Immature natural killer cell (primary cell): ENCODE results near the gene GUCY1A2. TPM values are rescaled to one million over a fixed set of nuclear protein-coding genes. Genes with fewer than 3 reads are reported as not detected.

Experiments used
- DNase-seq, 3 donors: peaks; one replicate each; pipeline ENCODE4 v3.0.0; 2022; ENCODE audit warnings: mixed read lengths in 1 of 3
- H3K27ac Mint-ChIP-seq, 6 donors: one replicate each; pipeline ENCODE4 v1.8.0; 2020; ENCODE audit warnings: mixed read lengths in 6 of 6, mild to moderate bottlenecking in 5 of 6, inconsistent platforms in 4 of 6, moderate library complexity in 3 of 6
- H3K27me3 Mint-ChIP-seq, 3 donors: one replicate each; pipeline ENCODE4 v1.8.0; 2020 to 2021; ENCODE audit warnings: low read depth in 3 of 3, mild to moderate bottlenecking in 3 of 3, mixed read lengths in 3 of 3, moderate library complexity in 3 of 3, inconsistent platforms in 1 of 3
- H3K36me3 Mint-ChIP-seq, 3 donors: one replicate each; pipeline ENCODE4 v1.8.0; 2020; ENCODE audit warnings: mixed read lengths in 3 of 3, inconsistent platforms in 2 of 3, mild to moderate bottlenecking in 2 of 3
- H3K4me1 Mint-ChIP-seq, 2 donors: one replicate each; pipeline ENCODE4 v1.8.0; 2020; ENCODE audit warnings: inconsistent platforms in 2 of 2, mild to moderate bottlenecking in 2 of 2, mixed read lengths in 2 of 2, moderate library complexity in 1 of 2
- H3K4me3 Mint-ChIP-seq, 5 donors: one replicate each; pipeline ENCODE4 v1.8.0; 2020; ENCODE audit warnings: mild to moderate bottlenecking in 5 of 5, mixed read lengths in 5 of 5, inconsistent platforms in 3 of 5, moderate library complexity in 3 of 5
- H3K9me3 Mint-ChIP-seq, 6 donors: one replicate each; pipeline ENCODE4 v1.8.0; 2020; ENCODE audit warnings: mild to moderate bottlenecking in 6 of 6, mixed read lengths in 6 of 6, inconsistent platforms in 4 of 6, moderate library complexity in 3 of 6
- polyA plus RNA-seq, 3 donors: library from polyadenylated mRNA; unstranded; fragments of 300-500 nt; fragmentation: Illumina TruSeq; gene quantifications; one replicate each; pipeline ENCODE4 v1.2.3, GENCODE V29; 2021

The GUCY1A2 gene
- polyA plus RNA-seq, 3 donors from 2014 or later, result not detected

DNA sequence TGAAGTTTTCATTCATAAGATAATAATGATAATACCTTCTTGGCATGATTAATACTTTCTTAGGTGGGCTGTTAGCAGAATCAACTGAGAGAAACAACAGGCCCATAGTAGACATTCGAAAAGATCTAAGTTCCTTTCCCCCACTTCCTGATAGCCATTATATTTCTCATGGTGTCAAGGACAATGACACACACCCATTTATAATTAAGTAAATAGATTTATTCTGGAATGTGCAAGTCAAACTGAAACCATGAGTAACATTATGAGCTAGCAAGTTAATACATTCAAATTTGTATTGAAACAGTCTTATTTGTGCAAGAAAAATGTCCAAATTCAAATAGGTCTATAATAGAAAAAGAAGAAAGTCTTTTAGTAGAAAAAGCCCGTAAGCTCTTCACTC lies 301.1 kb downstream of the GUCY1A2 start:
- no peak for DNase-seq
- Mint-ChIP-seq H3K36me3 (peaks cover 0 to 3% (median 0%) of the 10 kb centered on the region in 3 donors), H3K27ac (no peak overlapping the region), H3K27me3 (peaks cover 0 to 4% (median 0%) of the 10 kb centered on the region in 3 donors), H3K9me3 (peaks cover 2 to 21% (median 8%) of the 10 kb centered on the region in 6 donors), H3K4me3 (no peak overlapping the region), H3K4me1 (no peaks in the 10 kb centered on the region)

GRCh38 chr11:106714199-106714598 lies 304.1 kb downstream of the GUCY1A2 start:
- Mint-ChIP-seq H3K4me3 (no peak overlapping the region), H3K27me3 (peaks cover 0 to 4% (median 0%) of the 10 kb centered on the region in 3 donors), H3K9me3 (peaks cover 4 to 24% (median 12%) of the 10 kb centered on the region in 6 donors), H3K4me1 (no peaks in the 10 kb centered on the region), H3K36me3 (peaks cover 0 to 3% (median 0%) of the 10 kb centered on the region in 3 donors), H3K27ac (no peak overlapping the region)
- DNase-seq, result no peak

GRCh38 chr11:106708348-106708747 lies 309.9 kb downstream of the GUCY1A2 start:
- no peak overlapping the region for H3K4me3 Mint-ChIP-seq
- no peak overlapping the region for H3K27ac Mint-ChIP-seq
- no peak for DNase-seq
- no peaks in the 10 kb centered on the region for H3K36me3 Mint-ChIP-seq
- H3K27me3 Mint-ChIP-seq, result no peaks in the 10 kb centered on the region
- H3K9me3 Mint-ChIP-seq, result peaks cover 4 to 24% (median 9%) of the 10 kb centered on the region in 6 donors
- no peaks in the 10 kb centered on the region for H3K4me1 Mint-ChIP-seq

DNA sequence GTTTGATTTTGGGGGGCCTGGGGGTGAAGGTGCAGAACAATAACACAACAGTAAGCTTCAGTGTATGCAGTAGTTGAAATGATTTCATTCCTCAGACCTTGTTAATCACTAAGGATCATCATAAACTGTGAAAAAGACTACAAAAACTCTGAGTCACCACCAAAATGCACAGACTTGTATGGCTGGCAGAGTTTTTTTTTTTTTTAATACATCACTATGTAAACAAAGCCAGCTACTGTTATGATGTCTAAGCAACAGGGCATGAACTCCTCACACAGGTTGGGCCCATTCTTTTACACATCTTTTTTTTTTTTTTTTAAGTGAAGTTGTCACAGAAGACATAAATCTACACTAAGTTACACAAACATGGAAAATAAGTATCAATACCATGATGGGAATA lies 311.9 kb downstream of the GUCY1A2 start:
- Mint-ChIP-seq H3K4me3 (no peak overlapping the region), H3K27ac (no peak overlapping the region), H3K36me3 (no peaks in the 10 kb centered on the region), H3K4me1 (no peaks in the 10 kb centered on the region), H3K9me3 (peaks cover 0 to 30% (median 6%) of the 10 kb centered on the region in 6 donors), H3K27me3 (peaks cover 0 to 3% (median 0%) of the 10 kb centered on the region in 3 donors)
- DNase-seq, result no peak

DNA sequence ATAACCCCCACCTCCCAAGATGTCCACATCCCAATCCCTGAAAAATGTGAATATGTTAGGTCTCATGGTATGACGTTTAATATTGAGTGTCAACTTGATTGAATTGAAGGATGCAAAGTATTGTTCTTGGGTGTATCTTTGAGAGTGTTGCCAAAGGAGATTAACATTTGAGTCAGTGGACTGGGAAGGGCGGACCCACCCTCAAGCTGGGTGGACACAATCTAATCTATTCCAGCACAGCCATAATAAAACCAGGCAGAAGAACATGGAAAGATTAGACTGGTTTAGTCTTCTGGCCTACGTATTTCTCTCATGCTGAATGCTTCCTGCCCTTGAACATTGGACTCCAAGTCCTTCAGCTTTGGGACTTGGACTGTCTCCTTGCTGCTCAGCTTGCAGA lies 315.5 kb downstream of the GUCY1A2 start:
- H3K9me3 Mint-ChIP-seq, result peaks cover 0 to 33% (median 7%) of the 10 kb centered on the region in 6 donors
- no peak for DNase-seq
- no peak overlapping the region for H3K27ac Mint-ChIP-seq
- peaks cover 0 to 3% (median 0%) of the 10 kb centered on the region in 3 donors for H3K27me3 Mint-ChIP-seq
- no peaks in the 10 kb centered on the region for H3K36me3 Mint-ChIP-seq
- H3K4me3 Mint-ChIP-seq, result no peak overlapping the region
- no peaks in the 10 kb centered on the region for H3K4me1 Mint-ChIP-seq

DNA sequence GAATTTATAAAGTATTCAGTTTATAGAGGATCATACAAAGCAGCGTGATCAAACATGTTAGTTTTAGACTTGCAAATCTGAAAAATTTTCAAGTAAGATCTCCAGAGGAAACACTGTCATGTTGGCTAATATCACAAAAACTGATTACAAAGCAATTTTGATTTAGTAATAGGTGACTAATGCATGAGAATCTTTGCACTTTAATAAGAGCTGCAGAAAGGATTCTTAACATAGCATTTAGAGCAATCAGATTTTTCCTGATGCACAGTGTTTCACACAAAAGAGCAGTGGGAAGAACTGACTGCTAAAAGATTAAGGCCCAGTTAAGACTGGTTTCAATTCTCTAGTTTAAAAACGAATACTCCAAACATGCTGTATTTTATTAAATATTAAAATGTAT lies 321.2 kb downstream of the GUCY1A2 start:
- no peak overlapping the region for H3K27ac Mint-ChIP-seq
- H3K27me3 Mint-ChIP-seq, result peaks cover 0 to 3% (median 1%) of the 10 kb centered on the region in 3 donors
- peaks cover 0 to 25% (median 13%) of the 10 kb centered on the region in 6 donors for H3K9me3 Mint-ChIP-seq
- no peaks in the 10 kb centered on the region for H3K4me1 Mint-ChIP-seq
- no peak overlapping the region for H3K4me3 Mint-ChIP-seq
- no peak for DNase-seq
- no peaks in the 10 kb centered on the region for H3K36me3 Mint-ChIP-seq

DNA sequence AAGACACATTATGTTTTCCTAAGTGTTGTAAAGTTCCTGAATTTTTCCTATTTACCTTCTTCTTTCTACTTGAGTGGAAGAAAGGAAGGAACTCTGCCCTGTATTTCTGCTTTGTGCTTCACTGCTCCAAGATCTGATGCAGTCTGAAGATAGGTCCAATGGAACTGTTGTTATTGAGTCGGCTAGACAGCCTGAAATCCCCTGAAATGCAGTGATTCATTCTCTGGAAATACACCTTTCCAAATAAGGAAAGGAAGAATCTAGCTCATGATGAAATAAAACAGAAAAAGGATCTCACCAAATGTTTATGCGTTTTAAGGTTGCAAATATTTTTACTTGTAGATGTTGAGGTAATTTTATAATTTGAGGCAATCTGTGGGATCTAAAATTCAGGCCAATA lies 322.8 kb downstream of the GUCY1A2 start:
- Mint-ChIP-seq H3K36me3 (no peaks in the 10 kb centered on the region), H3K27me3 (peaks cover 0 to 1% (median 0%) of the 10 kb centered on the region in 3 donors), H3K9me3 (peaks cover 0 to 25% (median 12%) of the 10 kb centered on the region in 6 donors), H3K27ac (no peak overlapping the region), H3K4me1 (no peaks in the 10 kb centered on the region), H3K4me3 (no peak overlapping the region)
- DNase-seq, result no peak

DNA sequence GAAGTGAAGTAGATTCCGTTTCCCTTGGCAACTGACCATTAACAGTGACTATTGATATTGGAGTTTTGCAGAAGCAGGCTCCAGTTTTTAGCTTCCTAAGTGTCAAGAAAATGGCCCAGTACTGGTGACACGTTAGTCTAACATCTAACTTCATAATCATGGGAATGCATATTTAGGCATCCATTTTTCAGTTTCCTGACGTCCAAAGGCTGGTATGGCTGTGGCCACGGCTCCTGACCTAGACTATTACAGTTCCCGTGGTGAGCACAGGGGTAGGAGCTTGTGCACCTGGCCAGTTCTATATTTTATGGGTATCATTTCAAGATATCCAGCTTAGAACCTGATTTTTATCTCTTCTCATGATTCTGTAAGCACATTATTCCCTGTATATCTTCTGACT lies 323.8 kb downstream of the GUCY1A2 start:
- Mint-ChIP-seq H3K4me3 (no peak overlapping the region), H3K27ac (no peak overlapping the region), H3K27me3 (peaks cover 0 to 1% (median 0%) of the 10 kb centered on the region in 3 donors), H3K36me3 (no peaks in the 10 kb centered on the region), H3K9me3 (peaks cover 4 to 31% (median 16%) of the 10 kb centered on the region in 6 donors), H3K4me1 (no peaks in the 10 kb centered on the region)
- DNase-seq, result no peak

DNA sequence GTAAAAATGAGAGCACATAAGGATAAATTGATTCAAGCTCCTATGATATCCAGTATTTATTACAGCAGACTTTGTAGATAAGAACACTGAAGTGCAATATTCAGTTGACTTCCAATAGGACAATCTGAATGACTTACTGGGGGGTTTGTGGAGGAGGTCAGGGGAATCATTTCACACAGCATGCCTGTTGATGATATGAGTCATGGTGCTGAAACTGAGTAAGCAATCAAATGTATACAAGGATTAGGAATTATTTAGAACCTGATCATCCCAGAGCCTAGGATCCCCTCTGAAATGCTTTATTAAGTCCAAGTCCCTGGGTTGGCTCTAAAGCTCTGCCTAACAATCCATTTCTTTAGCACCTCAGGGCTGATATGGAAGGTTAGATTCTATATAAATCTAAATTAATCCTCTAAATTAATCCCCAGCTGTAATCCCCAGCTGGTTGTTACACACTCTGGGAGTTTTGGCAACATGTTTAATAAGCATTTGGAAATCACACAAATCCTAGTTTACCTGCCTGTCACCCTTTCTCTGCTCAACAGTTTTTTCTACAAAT lies 326.4 kb downstream of the GUCY1A2 start:
- DNase-seq, result no peak
- no peak overlapping the region for H3K27ac Mint-ChIP-seq
- no peaks in the 10 kb centered on the region for H3K4me1 Mint-ChIP-seq
- no peak overlapping the region for H3K4me3 Mint-ChIP-seq
- no peaks in the 10 kb centered on the region for H3K36me3 Mint-ChIP-seq
- peaks cover 0 to 1% (median 0%) of the 10 kb centered on the region in 3 donors for H3K27me3 Mint-ChIP-seq
- peaks cover 7 to 35% (median 26%) of the 10 kb centered on the region in 6 donors for H3K9me3 Mint-ChIP-seq

DNA sequence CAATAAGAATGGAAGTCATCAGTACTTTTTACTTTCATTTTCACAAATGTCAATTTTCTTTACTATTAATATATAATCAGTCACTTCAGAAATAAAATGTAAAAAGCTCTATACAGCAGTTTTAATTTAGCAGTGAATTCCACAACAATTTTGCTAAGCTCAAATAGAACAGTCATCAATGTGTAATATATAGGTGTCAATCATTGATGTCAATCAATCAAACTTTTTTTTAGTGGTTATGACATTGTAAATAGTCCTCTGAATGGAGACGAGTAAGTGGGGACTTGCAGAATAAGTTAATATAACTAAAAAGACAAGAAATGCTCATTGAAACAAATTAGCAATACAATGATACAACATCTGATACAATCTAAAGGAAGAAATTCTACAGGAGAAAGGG lies 327.4 kb downstream of the GUCY1A2 start:
- Mint-ChIP-seq H3K36me3 (no peaks in the 10 kb centered on the region), H3K27me3 (peaks cover 0 to 1% (median 0%) of the 10 kb centered on the region in 3 donors)

GRCh38 chr11:106684944-106685343 lies 333.3 kb downstream of the GUCY1A2 start:
- H3K4me1 Mint-ChIP-seq, result no peaks in the 10 kb centered on the region
- H3K4me3 Mint-ChIP-seq, result no peak overlapping the region
- H3K36me3 Mint-ChIP-seq, result no peaks in the 10 kb centered on the region
- DNase-seq, result no peak
- H3K9me3 Mint-ChIP-seq, result peaks cover 6 to 35% (median 16%) of the 10 kb centered on the region in 6 donors
- H3K27me3 Mint-ChIP-seq, result no peaks in the 10 kb centered on the region
- no peak overlapping the region for H3K27ac Mint-ChIP-seq

More for the DNA sequence above, 327.4 kb downstream of the GUCY1A2 start:
- Mint-ChIP-seq H3K9me3 (peaks cover 7 to 39% (median 25%) of the 10 kb centered on the region in 6 donors), H3K4me3 (no peak overlapping the region), H3K4me1 (no peaks in the 10 kb centered on the region), H3K27ac (no peak overlapping the region)
- no peak for DNase-seq

- Mint-ChIP-seq H3K4me3 (no peak overlapping the region), H3K4me1 (no peaks in the 10 kb centered on the region), H3K36me3 (no peaks in the 10 kb centered on the region), H3K27me3 (no peaks in the 10 kb centered on the region), H3K9me3 (peaks cover 2 to 30% (median 13%) of the 10 kb centered on the region in 6 donors), H3K27ac (no peak overlapping the region)
- no peak for DNase-seq
Observed at GRCh38 chr11:106683435-106683834, 334.8 kb downstream of the GUCY1A2 start.

GRCh38 chr11:106681435-106681834 lies 336.8 kb downstream of the GUCY1A2 start:
- H3K36me3 Mint-ChIP-seq, result no peaks in the 10 kb centered on the region
- no peak overlapping the region for H3K27ac Mint-ChIP-seq
- no peak overlapping the region for H3K4me3 Mint-ChIP-seq
- no peaks in the 10 kb centered on the region for H3K4me1 Mint-ChIP-seq
- no peaks in the 10 kb centered on the region for H3K27me3 Mint-ChIP-seq
- DNase-seq, result no peak
- peaks cover 2 to 18% (median 12%) of the 10 kb centered on the region in 6 donors for H3K9me3 Mint-ChIP-seq

GRCh38 chr11:106679581-106679980 lies 338.7 kb downstream of the GUCY1A2 start:
- peaks cover 2 to 18% (median 7%) of the 10 kb centered on the region in 6 donors for H3K9me3 Mint-ChIP-seq
- H3K27ac Mint-ChIP-seq, result no peak overlapping the region
- no peak overlapping the region for H3K4me3 Mint-ChIP-seq
- no peaks in the 10 kb centered on the region for H3K27me3 Mint-ChIP-seq
- H3K36me3 Mint-ChIP-seq, result no peaks in the 10 kb centered on the region
- H3K4me1 Mint-ChIP-seq, result no peaks in the 10 kb centered on the region
- DNase-seq, result no peak

DNA sequence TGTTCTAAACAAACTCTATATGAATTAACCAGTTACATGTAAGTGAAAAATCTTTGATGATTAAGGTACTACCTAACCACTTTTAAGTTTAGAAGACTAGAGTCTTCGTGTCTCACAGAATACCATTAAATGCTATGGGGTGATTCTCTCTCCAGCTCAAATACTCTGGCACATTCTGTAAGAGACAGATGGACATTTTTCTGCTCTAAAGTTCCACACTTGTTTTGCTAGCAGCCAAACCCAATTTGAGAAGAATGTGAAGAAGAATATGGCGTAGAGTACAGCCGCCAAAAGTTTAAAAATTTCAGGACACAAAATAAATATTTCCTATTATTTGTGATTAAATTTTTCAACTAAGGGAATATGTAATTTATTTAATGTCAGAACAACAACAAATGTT lies 339.1 kb downstream of the GUCY1A2 start:
- no peak for DNase-seq
- no peaks in the 10 kb centered on the region for H3K4me1 Mint-ChIP-seq
- no peak overlapping the region for H3K27ac Mint-ChIP-seq
- H3K27me3 Mint-ChIP-seq, result no peaks in the 10 kb centered on the region
- peaks cover 2 to 18% (median 7%) of the 10 kb centered on the region in 6 donors for H3K9me3 Mint-ChIP-seq
- H3K36me3 Mint-ChIP-seq, result no peaks in the 10 kb centered on the region
- no peak overlapping the region for H3K4me3 Mint-ChIP-seq
